GM12878 (cell line): ENCODE data around the gene MINAR2. TPM values are rescaled to one million over a fixed set of nuclear protein-coding genes. Genes with fewer than 3 reads are reported as not detected.

Experiments used
- ATAC-seq: fragments of 200-7000 bp; cut with Tn5 transposase; 3 replicates; pipeline ENCODE4 v1.9.1; 2020; ENCODE audit warnings: mild to moderate bottlenecking, moderate library complexity
- BruUV-seq: library from RNA; stranded (reverse); fragments of 400-500 nt; replicated peaks from 2 replicates; lab custom pipeline; 2021; lab: Mats Ljungman, UMichigan
- CTCF ChIA-PET: fragments of 300-600 bp; sonication (Branson Sonifier 250); formaldehyde crosslinking; extraction: SDS; loops from one replicate; lab custom pipeline; 2021; ENCODE audit warnings: inconsistent platforms; lab: Yijun Ruan, JAX
- POLR2A ChIA-PET: fragments of 350-600 bp; formaldehyde crosslinking; extraction: SDS; loops from one replicate; lab custom pipeline; 2021; ENCODE audit warnings: inconsistent platforms; lab: Charles Lee
- RAD21 ChIA-PET: fragments of 300-600 bp; sonication (Branson Sonifier 250); formaldehyde crosslinking; loops from one replicate; lab custom pipeline; 2023; ENCODE audit warnings: antibody characterized with exemption; ENCODE audit not compliant: unreplicated experiment; lab: Charles Lee
- SMC1A ChIA-PET: fragments of 300-600 bp; sonication (Branson Sonifier 250); formaldehyde crosslinking; loops from one replicate; lab custom pipeline; 2023; ENCODE audit not compliant: unreplicated experiment, uncharacterized antibody; lab: Charles Lee
- DNase-seq: peaks from one replicate; pipeline ENCODE4 v3.0.0-alpha.2; 2011; ENCODE audit warnings: low read depth, low spot score
- FAIRE-seq: peaks from 3 replicates; lab custom pipeline; 2011; peaks lifted over from hg19 to GRCh38; lab: Jason Lieb, UNC
- H2AFZ ChIP-seq: 2 replicates; pipeline ENCODE4 v1.6.0; 2011; ENCODE audit warnings: low read depth, low read length, control low read depth; ENCODE audit not compliant: control insufficient read depth
- H3K27ac ChIP-seq: 2 replicates; pipeline ENCODE4 v1.5.1; 2011; ENCODE audit warnings: control low read depth; ENCODE audit not compliant: control insufficient read depth, insufficient read depth
- H3K27me3 ChIP-seq, 2 experiments: replicated peaks in 1 of 2; 2 replicates each; pipeline versions ENCODE4 v1.6.0 to v1.6.1; 2011; ENCODE audit warnings: low read length in 1 of 2; ENCODE audit not compliant: control insufficient read depth in 2 of 2, insufficient read depth in 2 of 2
- H3K36me3 ChIP-seq, 2 experiments: 2 replicates each; pipeline ENCODE4 v1.5.1; 2011; ENCODE audit warnings: low read length in 1 of 2; ENCODE audit not compliant: control insufficient read depth in 2 of 2, insufficient read depth in 2 of 2
- H3K4me1 ChIP-seq: 2 replicates; pipeline ENCODE4 v1.6.1; 2011; ENCODE audit warnings: mild to moderate bottlenecking, low read length, moderate library complexity, mixed read lengths; ENCODE audit not compliant: control insufficient read depth, insufficient read depth
- H3K4me2 ChIP-seq: 2 replicates; pipeline ENCODE4 v1.6.0; 2011; ENCODE audit warnings: control low read depth; ENCODE audit not compliant: control insufficient read depth, insufficient read depth
- H3K4me3 ChIP-seq: fragments of 200-600 bp; sonication (generic); 2 replicates; pipeline ENCODE4 v1.5.1; 2016
- H3K79me2 ChIP-seq: 2 replicates; pipeline ENCODE4 v1.6.0; 2011; ENCODE audit warnings: low read length; ENCODE audit not compliant: control insufficient read depth, insufficient read depth
- H3K9ac ChIP-seq: 2 replicates; pipeline ENCODE4 v1.8.0; 2011; ENCODE audit warnings: low read length, control low read depth, mixed read lengths; ENCODE audit not compliant: control insufficient read depth, insufficient read depth
- H3K9me3 ChIP-seq: replicated peaks from 3 replicates; pipeline ENCODE4 v1.5.1; 2011; ENCODE audit warnings: mild to moderate bottlenecking, low read length; ENCODE audit not compliant: control insufficient read depth, insufficient read depth
- H4K20me1 ChIP-seq: 2 replicates; pipeline ENCODE4 v1.6.0; 2011; ENCODE audit not compliant: control insufficient read depth, insufficient read depth
- ATF2 ChIP-seq: IDR thresholded peaks from 2 replicates; pipeline ENCODE4 v1.6.1; 2012; ENCODE audit warnings: low read length, inconsistent platforms
- BRCA1 ChIP-seq: IDR thresholded peaks from 2 replicates; pipeline ENCODE4 v1.6.1; 2011; ENCODE audit warnings: low read depth, low read length, improper control_type of control experiment
- HDAC2 ChIP-seq: fragments of 200-600 bp; sonication (generic); IDR thresholded peaks from 2 replicates; pipeline ENCODE4 v1.6.1; 2017
- JUNB ChIP-seq: IDR thresholded peaks from 2 replicates; pipeline ENCODE4 v1.6.1; 2016; ENCODE audit warnings: antibody characterized with exemption, mild to moderate bottlenecking
- KDM1A ChIP-seq: fragments of 200-600 bp; sonication (generic); IDR thresholded peaks from 2 replicates; pipeline ENCODE4 v1.6.1; 2016; ENCODE audit warnings: borderline replicate concordance
- MEF2B ChIP-seq: fragments of 450-650 bp; IDR thresholded peaks from 2 replicates; pipeline ENCODE4 v1.6.1; 2018; ENCODE audit warnings: mild to moderate bottlenecking, moderate library complexity; ENCODE audit not compliant: partially characterized antibody, poor library complexity, severe bottlenecking
- MYC ChIP-seq: IDR thresholded peaks from 2 replicates; pipeline ENCODE4 v1.6.1; 2011; ENCODE audit warnings: mild to moderate bottlenecking, low read length, moderate library complexity, inconsistent platforms; ENCODE audit not compliant: insufficient read depth, insufficient replicate concordance, insufficient read length, severe bottlenecking
- NR2C1 ChIP-seq: fragments of 450-650 bp; IDR thresholded peaks from 2 replicates; pipeline ENCODE4 v1.6.1; 2017; ENCODE audit warnings: antibody characterized with exemption, mild to moderate bottlenecking, moderate library complexity
- PAX8 ChIP-seq: fragments of 450-650 bp; IDR thresholded peaks from 2 replicates; pipeline ENCODE4 v1.6.1; 2017; ENCODE audit warnings: mild to moderate bottlenecking, moderate library complexity
- POU2F2 ChIP-seq: IDR thresholded peaks from 3 replicates; pipeline ENCODE4 v1.6.1; 2011; ENCODE audit warnings: low read depth, mild to moderate bottlenecking, low read length, borderline replicate concordance
- SPI1 ChIP-seq: IDR thresholded peaks from 2 replicates; pipeline ENCODE4 v1.6.1; 2011; ENCODE audit warnings: low read depth, mild to moderate bottlenecking, low read length, moderate library complexity, borderline replicate concordance; ENCODE audit not compliant: insufficient read depth
- STAT1 ChIP-seq: fragments of 450-650 bp; conservative IDR thresholded peaks from 2 replicates; pipeline ENCODE4 v1.6.1; 2014; ENCODE audit warnings: antibody characterized with exemption, mild to moderate bottlenecking
- ZBTB4 ChIP-seq: fragments of 450-650 bp; formaldehyde crosslinking; IDR thresholded peaks from 2 replicates; pipeline ENCODE4 v1.4.0; 2022; ENCODE audit warnings: mild to moderate bottlenecking, moderate library complexity
- ZBTB40 ChIP-seq: fragments of 450-650 bp; IDR thresholded peaks from 2 replicates; pipeline ENCODE4 v1.6.1; 2016; ENCODE audit warnings: mild to moderate bottlenecking, moderate library complexity, borderline replicate concordance
- WGBS: methylation state at CpG from one replicate; pipeline ENCODE4 v1.1.6; 2016; ENCODE audit warnings: low lambda C conversion rate; ENCODE audit not compliant: insufficient replicate concordance, insufficient coverage; ENCODE audit errors: missing lambda C conversion rate; 5-methylcytosine and 5-hydroxymethylcytosine counted together
- in situ Hi-C: fragments of 300-500 bp; cut with MboI; formaldehyde crosslinking; loops from 9 replicates; pipeline ENCODE4 v1.14.3; 2018; ENCODE audit warnings: mixed read lengths
- intact Hi-C: fragments of 100-400 bp; cut with micrococcal nuclease; formaldehyde crosslinking; loops from one replicate; pipeline ENCODE4 v1.14.2; 2022; ENCODE audit not compliant: unreplicated experiment
- polyA plus RNA-seq, 11 experiments: library from polyadenylated mRNA; depleted of rRNA in 4 of 11; unstranded in 6 of 11; stranded (reverse) in 5 of 11; fragments of >200 nt; fragmentation: Nextera tagmentation in 4 of 11; fragmentation: Illumina TruSeq in 1 of 11; extraction: Ambion mirVana in 4 of 11; extraction: Trizol in 1 of 11; gene quantifications; 1 replicate in 1 of 11; 2 replicates in 10 of 11; pipeline versions ENCODE4 v1.2.1 to v1.2.3, GENCODE V29; 2011 to 2016; ENCODE audit warnings: inconsistent platforms in 2 of 11, missing spikeins in 2 of 11, low read depth in 1 of 11
- total RNA-seq, 4 experiments: library from RNA; depleted of rRNA in 3 of 4; stranded (reverse); fragments of >200 nt in 3 of 4; fragmentation: Illumina TruSeq in 1 of 4; extraction: Trizol in 1 of 4; gene quantifications; 2 replicates each; pipeline versions ENCODE4 v1.2.1 to v1.2.3, GENCODE V29; 2013 to 2021

Gene MINAR2
- total and polyA plus RNA-seq, 10 of the 15 experiments (the other 5 are each of a cell fraction or from before 2014, with no cell fraction given), result 0.03 to 0.07 TPM; not detected in 8

GRCh38 chr5:129760636-129761325, 12.9 kb downstream of the MINAR2 start (continued):
- TF ChIP-seq ATF2 (no peak), ZBTB40 (no peak), MEF2B (no peak), SPI1 (no peak)

- H3K4me3 ChIP-seq, result no peak overlapping the region
- in situ Hi-C loops, result loop anchor here (25.0 kb wide), 1 partner anchor 1551 kb away; no protein-coding TSS in a partner anchor
- CTCF ChIA-PET, result interaction anchor here (2.5 to 2.9 kb wide), 2 partner anchors 8 to 99 kb away, joined by 9 to 10 read pairs; no protein-coding TSS in a partner anchor
- RAD21 ChIA-PET, result no interaction called here
- H2AFZ ChIP-seq, result no peak overlapping the region
- no peaks in the 10 kb centered on the region for H3K9me3 ChIP-seq
- no peaks in the 10 kb centered on the region for H3K79me2 ChIP-seq
- H3K4me2 ChIP-seq, result no peak overlapping the region
- FAIRE-seq (no peak), ATAC-seq (no peak), DNase-seq (no peak)
- no peak overlapping the region for H3K27ac ChIP-seq
- H3K9ac ChIP-seq, result no peak overlapping the region
- SMC1A ChIA-PET, result interaction anchor here (0.6 to 1.3 kb wide), 2 partner anchors 8 to 693 kb away, joined by 3 to 4 read pairs; no protein-coding TSS in a partner anchor
- no TSS peak for BruUV-seq
- intact Hi-C loops, result no loop called here
- H3K4me1 ChIP-seq, result no peaks in the 10 kb centered on the region
- H3K27me3 ChIP-seq, result no peaks in the 10 kb centered on the region
- H4K20me1 ChIP-seq, result no peaks in the 10 kb centered on the region
- 31% methylated on average over 1 of the region's 1 CpG for WGBS
- no peaks in the 10 kb centered on the region for H3K36me3 ChIP-seq
- POLR2A ChIA-PET, result no interaction called here
- TF ChIP-seq HDAC2, result no peak
- no peak for TF ChIP-seq ZBTB4 (CRISPR knock-in tag)
- TF ChIP-seq MYC, result no peak
- TF ChIP-seq STAT1, result no peak
- no peak for TF ChIP-seq POU2F2
- TF ChIP-seq BRCA1, result no peak
- TF ChIP-seq KDM1A, result no peak
- no peak for TF ChIP-seq JUNB
- no peak for TF ChIP-seq PAX8
- no peak for TF ChIP-seq NR2C1
Measured at GRCh38 chr5:129763651-129764050, 15.8 kb downstream of the MINAR2 start.
